ENCODE data around the gene RFK.

DNA sequence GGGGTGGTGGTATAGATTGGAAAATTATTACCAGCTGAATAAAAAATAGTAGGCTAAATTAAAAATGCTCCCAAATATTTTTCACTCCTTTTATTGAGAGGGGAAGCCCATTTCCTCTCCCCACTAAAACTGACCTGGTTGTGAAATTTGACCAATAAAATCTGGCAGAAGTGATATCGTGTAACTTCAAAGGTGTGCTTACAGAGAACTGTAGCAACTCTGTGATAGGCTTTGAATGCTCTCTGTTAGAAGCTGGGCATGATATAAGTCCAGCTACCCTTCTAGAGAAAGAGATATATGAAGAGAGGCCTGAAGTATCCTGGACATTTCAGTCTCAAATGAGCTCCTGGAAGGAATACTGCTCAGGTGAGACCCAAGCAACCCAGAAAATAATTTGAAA is 10.2 kb upstream of the RFK start:
- TF ChIP-seq POLR2AphosphoS5 (IDR thresholded peaks at IDR 0.05): no peak
- TF ChIP-seq, protein P1, sequence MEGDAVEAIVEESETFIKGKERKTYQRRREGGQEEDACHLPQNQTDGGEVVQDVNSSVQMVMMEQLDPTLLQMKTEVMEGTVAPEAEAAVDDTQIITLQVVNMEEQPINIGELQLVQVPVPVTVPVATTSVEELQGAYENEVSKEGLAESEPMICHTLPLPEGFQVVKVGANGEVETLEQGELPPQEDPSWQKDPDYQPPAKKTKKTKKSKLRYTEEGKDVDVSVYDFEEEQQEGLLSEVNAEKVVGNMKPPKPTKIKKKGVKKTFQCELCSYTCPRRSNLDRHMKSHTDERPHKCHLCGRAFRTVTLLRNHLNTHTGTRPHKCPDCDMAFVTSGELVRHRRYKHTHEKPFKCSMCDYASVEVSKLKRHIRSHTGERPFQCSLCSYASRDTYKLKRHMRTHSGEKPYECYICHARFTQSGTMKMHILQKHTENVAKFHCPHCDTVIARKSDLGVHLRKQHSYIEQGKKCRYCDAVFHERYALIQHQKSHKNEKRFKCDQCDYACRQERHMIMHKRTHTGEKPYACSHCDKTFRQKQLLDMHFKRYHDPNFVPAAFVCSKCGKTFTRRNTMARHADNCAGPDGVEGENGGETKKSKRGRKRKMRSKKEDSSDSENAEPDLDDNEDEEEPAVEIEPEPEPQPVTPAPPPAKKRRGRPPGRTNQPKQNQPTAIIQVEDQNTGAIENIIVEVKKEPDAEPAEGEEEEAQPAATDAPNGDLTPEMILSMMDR (IDR thresholded peaks at IDR 0.05): no peak
